Endometrial microvascular endothelial cells (primary cell): ENCODE data around the gene CARD14. TPM values are rescaled to one million over a fixed set of nuclear protein-coding genes. Genes with fewer than 3 reads are reported as not detected.

Experiments used
- in situ Hi-C: cut with HindIII; loops from 2 replicates; pipeline ENCODE4 v1.10.0; 2017; ENCODE audit warnings: low sequenced_read_pairs, low pct_unique_long_range_greater_than_20kb; ENCODE audit errors: inconsistent ontology term
- total RNA-seq: library from RNA; depleted of rRNA; stranded (reverse); fragments of >200 nt; gene quantifications from one replicate; pipeline ENCODE4 v1.2.3, GENCODE V29; 2015; ENCODE audit errors: inconsistent ontology term

CARD14 gene
- total RNA-seq, 1 donor from 2014 or later: not detected

DNA sequence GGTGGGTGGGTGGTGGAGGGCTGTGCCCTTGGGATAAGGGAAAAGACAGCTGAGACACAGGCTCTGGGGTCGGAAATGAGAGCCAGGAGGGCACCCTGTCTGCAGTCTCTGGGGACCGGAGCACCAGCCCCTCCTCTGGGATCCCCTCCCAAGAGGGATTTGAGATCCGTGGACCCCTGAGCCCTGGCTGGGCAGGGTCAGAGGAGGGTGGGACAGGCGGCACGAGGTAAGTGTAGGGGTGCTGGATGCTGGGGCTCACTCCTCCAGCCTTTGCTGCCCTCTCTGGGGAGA lies 49.9 kb downstream of the CARD14 start:
- in situ Hi-C loops: no loop called here

DNA sequence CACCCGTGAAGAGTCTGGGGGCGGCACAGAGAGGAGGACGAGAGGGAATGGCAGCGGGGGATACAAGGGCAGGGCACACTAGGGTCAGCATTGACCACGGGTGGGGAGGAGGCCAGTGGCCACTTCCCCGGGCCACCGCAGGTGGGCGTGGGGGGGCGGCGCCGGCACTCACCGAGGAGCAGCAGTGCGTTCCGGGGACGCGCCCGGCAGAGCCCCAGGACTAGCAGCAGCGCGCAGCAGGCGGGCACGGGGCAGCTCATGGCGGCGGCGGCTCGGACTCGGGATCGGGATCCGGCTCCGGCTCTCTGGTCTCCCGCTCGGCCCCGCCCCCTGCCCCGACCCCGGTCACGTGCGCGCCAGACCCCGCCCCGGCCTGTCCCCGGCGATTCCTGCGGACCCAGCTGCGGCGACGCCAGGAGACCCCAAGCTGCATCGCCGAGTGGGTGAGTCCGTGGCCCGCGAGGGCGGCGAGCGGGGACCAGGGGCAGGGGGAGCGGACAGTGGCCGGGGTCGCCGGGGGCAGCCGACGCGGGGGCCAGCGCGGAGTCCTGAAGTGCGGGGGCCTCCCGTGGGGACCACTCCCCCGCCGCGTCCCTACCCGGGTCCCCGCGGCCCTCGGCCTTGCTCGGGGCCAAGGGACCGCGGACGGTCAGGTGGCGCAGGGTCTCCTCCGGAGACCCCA lies 50.4 kb downstream of the CARD14 start, which contains the start of the genes SGSH and SLC26A11:
Gene SGSH, minus strand, starts transcription at position 280 of the 682 bp plus-strand sequence. Its CDS starts 20 bp downstream, at position 260.
Gene SLC26A11, plus strand, starts transcription at position 374 of the 682 bp plus-strand sequence. CDS start 1,134 bp downstream, outside the sequence.
- in situ Hi-C loops: no loop called here

DNA sequence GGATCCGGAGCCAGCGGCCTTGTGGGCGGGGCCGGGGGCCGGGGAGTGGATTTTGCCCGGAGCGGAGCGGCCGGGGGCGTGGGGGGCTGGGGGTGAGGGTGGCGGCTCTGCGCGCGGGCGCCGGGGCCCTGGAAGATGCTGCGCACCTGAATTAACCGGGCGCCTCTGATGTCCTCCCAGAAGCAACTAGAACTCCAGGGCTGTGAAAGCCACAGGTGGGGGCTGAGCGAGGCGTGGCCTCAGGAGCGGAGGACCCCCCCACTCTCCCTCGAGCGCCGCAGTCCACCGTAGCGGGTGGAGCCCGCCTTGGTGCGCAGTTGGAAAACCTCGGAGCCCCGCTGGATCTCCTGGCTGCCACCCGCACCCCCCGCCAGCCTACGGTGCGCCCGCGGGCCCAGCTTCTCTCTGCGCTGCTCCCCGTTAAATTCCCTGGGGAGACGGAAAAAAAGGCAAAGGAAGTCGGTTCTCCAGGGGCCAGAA lies 50.9 kb downstream of the CARD14 start:
- in situ Hi-C loops: no loop called here

DNA sequence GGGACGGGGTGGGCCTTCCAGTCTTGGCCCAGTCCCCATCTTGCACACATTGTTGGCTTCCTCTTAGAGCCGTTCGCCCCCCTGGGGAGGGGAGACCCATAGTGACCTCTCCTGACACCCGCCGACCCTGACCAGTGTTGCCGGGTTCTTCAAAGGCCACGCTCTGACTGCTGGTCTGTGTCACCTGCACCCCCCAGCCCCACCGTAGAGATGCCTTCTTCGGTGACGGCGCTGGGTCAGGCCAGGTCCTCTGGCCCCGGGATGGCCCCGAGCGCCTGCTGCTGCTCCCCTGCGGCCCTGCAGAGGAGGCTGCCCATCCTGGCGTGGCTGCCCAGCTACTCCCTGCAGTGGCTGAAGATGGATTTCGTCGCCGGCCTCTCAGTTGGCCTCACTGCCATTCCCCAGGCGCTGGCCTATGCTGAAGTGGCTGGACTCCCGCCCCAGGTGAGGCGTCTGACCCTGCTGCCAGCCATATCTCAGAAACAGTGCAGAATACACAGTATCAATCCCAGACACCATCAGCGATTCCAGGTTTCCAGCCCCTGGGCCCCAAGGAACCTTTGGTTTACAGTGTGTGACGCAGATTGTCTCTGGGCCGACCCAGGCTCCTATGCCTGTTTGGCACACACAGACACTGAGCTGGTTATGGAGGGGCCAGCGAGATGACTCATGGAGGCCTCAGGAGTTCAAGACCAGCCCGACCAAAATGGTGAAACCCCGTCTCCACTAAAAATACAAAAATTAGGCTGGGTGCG lies 51.7 kb downstream of the CARD14 start:
- in situ Hi-C loops: no loop called here

DNA sequence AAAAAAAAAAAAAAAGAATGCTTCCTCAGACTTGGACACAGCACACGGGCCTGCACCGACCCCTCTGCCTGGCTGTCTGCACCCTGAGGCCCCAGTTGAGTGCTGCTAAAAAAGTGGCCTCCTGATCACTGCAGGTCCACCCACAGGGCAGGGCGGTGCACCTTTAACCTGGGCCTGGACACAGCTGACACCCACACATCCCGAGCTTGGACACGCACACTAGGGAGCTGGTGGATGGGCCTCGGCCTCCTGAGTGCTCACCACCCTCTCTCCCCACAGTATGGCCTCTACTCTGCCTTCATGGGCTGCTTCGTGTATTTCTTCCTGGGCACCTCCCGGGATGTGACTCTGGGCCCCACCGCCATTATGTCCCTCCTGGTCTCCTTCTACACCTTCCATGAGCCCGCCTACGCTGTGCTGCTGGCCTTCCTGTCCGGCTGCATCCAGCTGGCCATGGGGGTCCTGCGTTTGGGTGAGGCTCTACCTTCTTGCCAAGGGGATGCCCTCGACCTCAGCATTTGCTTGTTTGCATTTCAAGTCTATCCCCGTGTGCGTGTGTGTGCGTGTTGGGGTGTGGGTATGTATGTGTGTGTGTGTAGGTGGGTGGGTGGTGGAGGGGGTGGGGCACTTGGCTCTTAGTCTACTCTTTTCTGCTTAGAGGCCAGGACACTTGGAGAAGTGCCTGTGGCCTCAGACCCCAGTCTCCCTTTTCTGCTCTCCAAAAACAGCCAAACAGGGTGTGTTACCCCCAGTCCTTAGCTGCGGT lies 52.7 kb downstream of the CARD14 start:
- in situ Hi-C loops: no loop called here

DNA sequence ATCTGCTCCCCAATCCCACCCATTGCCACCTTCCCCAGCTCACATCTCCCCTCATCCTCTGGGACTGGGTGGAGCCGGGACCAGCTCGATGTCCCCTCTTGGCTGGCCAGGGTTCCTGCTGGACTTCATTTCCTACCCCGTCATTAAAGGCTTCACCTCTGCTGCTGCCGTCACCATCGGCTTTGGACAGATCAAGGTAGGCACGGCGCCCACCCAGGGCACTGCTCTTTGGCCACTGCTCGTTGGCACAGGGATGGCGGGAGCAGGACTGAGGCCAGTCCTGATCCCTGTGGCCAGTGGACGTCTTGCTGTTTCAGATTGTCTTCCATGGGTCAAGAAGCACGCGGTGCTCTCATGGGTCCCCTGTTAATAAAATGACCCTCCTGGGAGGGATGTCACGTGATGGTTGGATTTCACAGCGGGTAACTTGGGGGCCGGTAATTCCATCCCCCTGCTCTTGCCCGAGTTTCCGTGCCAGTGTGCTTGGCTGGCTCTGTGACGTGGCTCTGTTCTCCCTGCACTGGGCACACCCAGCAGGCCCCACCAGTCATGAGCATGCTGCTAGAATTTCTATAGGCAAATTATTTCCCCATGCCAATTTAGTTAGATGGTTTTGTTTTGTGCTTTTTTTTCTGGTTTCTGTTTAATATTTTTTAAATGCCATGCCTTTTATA lies 53.4 kb downstream of the CARD14 start:
- in situ Hi-C loops: no loop called here

DNA sequence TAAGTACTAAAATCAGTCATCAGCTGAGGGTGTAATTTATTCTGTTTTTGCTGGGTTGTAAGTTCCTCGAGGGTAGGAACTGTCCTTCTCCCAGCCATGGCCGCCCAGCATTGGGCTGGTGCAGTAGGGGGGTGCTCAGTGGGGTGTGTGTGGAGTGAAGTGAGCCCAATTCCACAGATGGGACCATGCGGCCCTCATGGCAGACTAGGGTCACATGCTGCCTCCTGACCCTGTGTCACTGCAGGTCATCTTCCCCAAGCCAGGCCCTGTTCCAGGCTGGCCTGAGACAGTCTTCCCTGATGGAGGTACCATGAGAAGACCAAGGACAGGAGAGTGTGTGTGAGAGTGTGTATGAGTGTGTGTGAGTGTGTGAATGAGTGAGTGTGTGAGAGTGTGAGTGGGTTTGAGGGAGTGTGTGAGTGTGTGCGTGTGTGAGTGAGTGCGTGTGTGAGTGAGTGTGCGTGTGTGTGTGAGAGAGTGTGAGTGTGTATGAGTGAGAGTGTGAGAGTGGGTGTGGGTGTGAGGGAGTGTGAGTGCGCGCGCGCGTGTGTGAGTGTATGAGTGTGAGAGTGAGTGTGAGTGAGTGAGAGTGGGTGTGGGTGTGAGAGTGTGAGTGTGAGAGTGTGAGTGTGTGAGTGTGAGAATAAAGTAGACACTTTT lies 54.1 kb downstream of the CARD14 start:
- in situ Hi-C loops: no loop called here

DNA sequence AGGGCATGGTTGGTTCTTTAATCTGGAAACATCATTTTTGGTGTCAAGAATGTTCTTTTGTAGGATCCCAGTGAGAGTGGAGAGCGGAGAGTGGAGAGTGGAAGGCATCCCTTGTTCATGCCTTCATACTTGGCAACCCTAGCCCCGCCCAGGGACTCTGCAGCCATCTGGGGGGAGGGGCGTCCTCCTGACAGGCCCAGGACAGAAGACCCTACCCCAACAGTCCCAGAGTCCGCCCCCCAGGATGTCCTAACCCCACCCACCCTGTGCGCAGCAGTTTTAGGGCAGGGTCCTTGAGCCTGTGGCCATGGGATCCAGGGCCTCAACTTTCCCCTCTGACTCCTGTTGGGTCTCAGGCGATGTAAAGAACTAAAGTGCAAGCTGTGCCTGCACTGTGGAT lies 54.9 kb downstream of the CARD14 start:
- in situ Hi-C loops: no loop called here

DNA sequence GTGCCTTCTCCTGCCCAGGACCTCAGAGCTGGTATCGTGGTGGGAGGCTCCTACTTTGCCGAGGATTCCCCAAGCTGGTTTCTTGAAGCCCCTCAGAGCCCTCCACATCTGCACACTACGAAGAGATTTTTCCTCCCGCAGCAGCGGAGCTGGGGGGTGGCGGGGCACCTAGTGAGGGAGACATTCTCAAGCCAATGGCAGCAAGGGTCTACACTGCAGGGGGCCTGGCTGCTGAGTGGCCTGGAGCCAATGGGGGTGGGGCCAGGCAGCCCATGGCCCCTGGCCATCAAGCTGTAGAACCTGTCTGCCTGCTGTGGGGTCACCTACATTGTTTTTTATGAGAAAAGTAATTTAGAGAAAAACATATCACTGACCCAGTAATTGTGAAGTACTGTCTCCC lies 55.4 kb downstream of the CARD14 start:
- in situ Hi-C loops: no loop called here

DNA sequence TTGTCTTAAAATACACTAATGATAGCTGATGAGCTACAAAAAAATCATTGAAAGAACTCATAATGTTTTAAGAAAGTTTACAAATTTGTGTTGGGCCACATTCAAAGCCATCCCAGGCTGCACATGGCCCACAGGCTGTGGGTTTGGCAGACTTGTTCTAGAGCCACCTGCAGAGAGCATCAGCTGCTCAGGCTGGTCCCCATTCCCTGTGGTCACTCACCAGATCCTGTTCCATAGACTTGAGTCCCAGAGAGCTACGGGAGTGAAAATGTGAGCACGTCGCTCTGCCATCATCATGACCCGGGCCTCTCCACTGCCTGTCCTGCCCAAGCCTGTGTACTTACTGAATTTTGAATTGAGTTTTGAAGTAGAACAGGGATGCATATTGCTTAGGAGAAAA lies 57.3 kb downstream of the CARD14 start:
- in situ Hi-C loops: no loop called here

DNA sequence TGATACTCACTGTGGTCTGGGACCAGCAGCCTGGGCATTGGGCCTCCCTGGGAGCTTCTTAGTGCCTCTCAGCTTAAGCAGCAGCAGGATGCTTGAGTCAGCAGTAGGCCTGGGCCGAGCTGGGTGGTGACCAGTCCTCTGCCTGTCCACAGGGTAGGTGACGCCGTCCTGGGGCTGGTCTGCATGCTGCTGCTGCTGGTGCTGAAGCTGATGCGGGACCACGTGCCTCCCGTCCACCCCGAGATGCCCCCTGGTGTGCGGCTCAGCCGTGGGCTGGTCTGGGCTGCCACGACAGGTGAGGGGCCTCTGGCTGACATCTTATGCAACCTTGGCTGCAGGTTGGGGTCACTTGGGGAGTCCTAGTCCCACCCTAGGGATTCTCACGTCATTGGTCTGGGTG lies 57.8 kb downstream of the CARD14 start:
- in situ Hi-C loops: no loop called here

DNA sequence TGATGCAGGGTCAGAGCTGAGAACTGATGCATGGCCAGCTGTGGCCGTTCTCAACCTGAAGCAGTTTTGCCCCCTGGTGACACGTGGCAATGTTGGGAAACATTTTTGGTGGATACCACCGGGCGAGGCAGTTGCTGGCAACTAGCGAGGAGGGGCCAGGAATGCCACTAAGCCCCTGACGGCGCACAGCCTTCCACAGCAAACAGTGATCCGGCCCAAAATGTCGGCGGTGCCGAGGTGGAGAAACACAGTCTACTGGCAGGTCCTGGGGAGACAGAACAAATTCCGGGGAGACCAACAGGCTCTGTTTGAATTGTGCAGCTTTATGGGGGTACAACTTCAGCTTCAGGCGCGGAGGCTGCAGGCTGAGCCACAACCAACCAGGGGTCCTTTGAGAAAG lies 58.6 kb downstream of the CARD14 start:
- in situ Hi-C loops: no loop called here

DNA sequence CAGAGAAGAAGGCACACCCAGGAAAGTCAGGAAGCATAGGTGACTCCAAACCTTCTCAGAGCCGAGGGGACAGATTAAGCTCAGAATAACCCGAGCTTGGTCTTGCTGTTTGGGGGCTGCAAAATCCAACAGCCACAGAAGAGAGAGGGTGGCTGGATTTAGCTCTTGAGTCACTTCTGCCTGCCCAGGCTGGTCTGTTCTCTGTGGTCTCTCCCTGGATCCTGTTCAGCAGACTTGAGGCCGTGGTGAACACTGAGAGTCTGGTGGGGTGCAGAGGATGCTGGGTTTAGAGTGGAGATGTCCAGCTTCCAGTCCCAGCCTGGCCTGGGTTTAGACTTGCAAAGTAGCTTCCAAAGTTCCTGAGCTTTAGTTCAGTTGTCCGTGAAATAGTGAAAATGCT lies 59.2 kb downstream of the CARD14 start:
- in situ Hi-C loops: no loop called here

DNA sequence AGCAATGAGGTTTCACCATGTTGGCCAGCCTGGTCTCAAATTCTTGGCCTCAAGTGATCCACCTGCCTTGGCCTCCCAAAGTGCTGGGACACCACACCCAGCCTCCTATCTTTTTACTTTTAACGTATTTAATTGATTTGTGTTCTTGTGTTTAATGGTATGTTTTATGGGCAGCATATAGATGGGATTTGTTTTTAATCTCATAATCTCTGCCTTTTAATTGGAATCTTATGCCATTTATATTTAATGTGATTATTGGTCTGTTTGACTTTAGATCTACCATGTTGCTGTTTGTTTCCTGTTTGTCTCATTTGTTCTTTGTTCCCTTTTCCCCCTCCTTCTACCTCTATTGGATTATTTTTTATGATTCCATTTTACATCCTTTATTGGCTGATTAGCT lies 62.6 kb downstream of the CARD14 start:
- in situ Hi-C loops: no loop called here

DNA sequence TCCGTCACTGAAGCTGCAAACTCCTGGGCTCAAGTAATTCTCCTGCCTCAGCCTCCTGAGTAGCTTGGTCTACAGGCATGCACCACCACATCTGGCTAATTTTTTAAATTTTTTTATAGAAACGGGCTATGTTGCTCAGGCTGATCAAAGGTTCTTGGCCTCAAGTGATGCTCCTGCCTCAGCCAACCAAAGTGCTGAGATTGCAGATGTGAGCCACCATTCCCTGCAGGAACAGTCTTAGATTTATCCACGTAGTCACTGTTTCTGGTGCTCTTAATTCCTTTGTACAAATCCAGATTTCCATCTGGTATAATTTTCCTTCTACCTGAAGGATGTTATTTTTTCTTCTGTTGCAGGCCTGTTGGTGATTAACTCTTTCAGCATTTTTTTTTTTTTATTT lies 63.4 kb downstream of the CARD14 start:
- in situ Hi-C loops: no loop called here

DNA sequence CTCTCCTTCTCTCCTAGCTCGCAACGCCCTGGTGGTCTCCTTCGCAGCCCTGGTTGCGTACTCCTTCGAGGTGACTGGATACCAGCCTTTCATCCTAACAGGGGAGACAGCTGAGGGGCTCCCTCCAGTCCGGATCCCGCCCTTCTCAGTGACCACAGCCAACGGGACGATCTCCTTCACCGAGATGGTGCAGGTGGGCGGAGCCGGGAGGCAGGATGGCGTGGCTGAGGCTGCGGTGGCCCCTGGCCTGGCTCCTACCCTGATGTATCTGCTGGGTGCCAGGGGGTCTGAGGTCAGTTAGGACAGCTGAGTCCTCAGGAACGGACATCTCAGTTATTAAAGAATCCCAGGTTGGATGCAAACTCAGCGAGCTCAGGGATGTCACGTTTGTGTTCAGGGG lies 67.1 kb downstream of the CARD14 start:
- in situ Hi-C loops: no loop called here

DNA sequence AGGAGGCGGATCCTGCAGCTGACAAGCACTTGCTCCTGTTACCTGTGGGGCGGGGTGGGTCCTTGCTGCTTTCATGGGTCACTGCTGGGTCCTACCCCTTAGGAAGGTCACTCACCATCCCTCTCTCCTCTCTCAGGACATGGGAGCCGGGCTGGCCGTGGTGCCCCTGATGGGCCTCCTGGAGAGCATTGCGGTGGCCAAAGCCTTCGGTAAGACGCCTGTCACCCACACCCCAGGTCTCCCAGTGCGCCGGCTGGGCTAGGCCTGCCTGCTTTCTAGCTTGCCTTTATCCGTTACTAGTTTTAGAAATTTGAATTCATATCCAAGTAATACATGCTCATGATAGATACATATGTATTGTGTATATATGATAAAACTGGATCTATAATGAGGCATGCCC lies 67.6 kb downstream of the CARD14 start:
- in situ Hi-C loops: no loop called here

DNA sequence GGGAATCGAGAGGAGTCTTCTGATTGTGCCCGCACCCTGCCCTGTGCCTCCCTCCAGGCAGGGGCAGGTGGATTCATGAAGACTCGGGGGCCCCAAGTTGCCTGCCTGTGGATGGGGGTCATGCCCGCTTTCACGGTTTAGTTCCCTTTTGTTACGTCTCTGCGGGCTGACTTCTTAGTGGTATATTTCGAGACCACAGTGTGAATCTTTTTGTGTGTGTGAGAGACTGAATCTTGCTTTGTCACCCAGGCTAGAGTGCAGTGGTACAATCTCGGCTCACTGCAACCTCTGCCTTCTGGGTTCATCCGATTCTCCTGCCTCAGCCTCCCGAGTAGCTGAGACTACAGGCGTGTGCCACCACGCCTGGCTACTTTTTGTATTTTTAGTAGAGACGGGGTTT lies 72.7 kb downstream of the CARD14 start:
- in situ Hi-C loops: no loop called here
